ENCODE results near the gene CNKSR3. TPM values are rescaled to one million over a fixed set of nuclear protein-coding genes. Genes with fewer than 3 reads are reported as not detected.
A peak's percentile ranks its signal among the peaks of the same experiment; 100 is the strongest.

The CNKSR3 gene
- total and polyA plus RNA-seq, 3 experiments from 2014 or later: 0.50 to 0.62 TPM; not detected in 1

GRCh38 chr6:154353626-154354025, 156.9 kb downstream of the CNKSR3 start:
- no peak overlapping the region for H3K27ac ChIP-seq (ENCODE audit: low read depth, low read length)
- no peaks in the 10 kb centered on the region for H3K9me3 Mint-ChIP-seq
- H3K36me3 Mint-ChIP-seq: peaks cover 0 to 5% (median 0%) of the 10 kb centered on the region in 3 donors
- no peak overlapping the region for H3K4me3 ChIP-seq (ENCODE audit: low read length)
- ChIA-PET POLR2A (no interaction called here), CTCF (no interaction called here)
- H3K27me3 Mint-ChIP-seq: peaks cover 15 to 27% of the 10 kb centered on the region in 2 donors
- H3K36me3 ChIP-seq (ENCODE audit: insufficient read depth, low read length): no peaks in the 10 kb centered on the region
- no peaks in the 10 kb centered on the region for H3K9me3 ChIP-seq (ENCODE audit: low read length)
- H3K27me3 ChIP-seq (ENCODE audit: insufficient read depth, low read length, poor library complexity, severe bottlenecking): no peaks in the 10 kb centered on the region
- no peak for DNase-seq
- H3K4me1 Mint-ChIP-seq: peaks cover 3 to 11% (median 10%) of the 10 kb centered on the region in 3 donors
- H3K4me1 ChIP-seq (ENCODE audit: insufficient read depth, low read length): no peaks in the 10 kb centered on the region
- H3K4me3 Mint-ChIP-seq: no peak overlapping the region
- no peak overlapping the region for H3K27ac Mint-ChIP-seq

GRCh38 chr6:154352898-154353585, 157.4 kb downstream of the CNKSR3 start:
- no peaks in the 10 kb centered on the region for H3K4me1 ChIP-seq (ENCODE audit: insufficient read depth, low read length)
- Mint-ChIP-seq H3K27ac (no peak overlapping the region), H3K27me3 (peaks cover 15 to 22% of the 10 kb centered on the region in 2 donors), H3K9me3 (no peaks in the 10 kb centered on the region), H3K4me1 (peaks cover 3 to 11% (median 10%) of the 10 kb centered on the region in 3 donors), H3K36me3 (peaks cover 0 to 5% (median 0%) of the 10 kb centered on the region in 3 donors), H3K4me3 (no peak overlapping the region)
- H3K4me3 ChIP-seq (ENCODE audit: low read length): no peak overlapping the region
- POLR2A ChIA-PET: no interaction called here
- no peak overlapping the region for H3K27ac ChIP-seq (ENCODE audit: low read depth, low read length)
- CTCF ChIA-PET: no interaction called here
- DNase-seq: no peak
- no peaks in the 10 kb centered on the region for H3K27me3 ChIP-seq (ENCODE audit: insufficient read depth, low read length, poor library complexity, severe bottlenecking)
- H3K36me3 ChIP-seq (ENCODE audit: insufficient read depth, low read length): no peaks in the 10 kb centered on the region
- H3K9me3 ChIP-seq (ENCODE audit: low read length): no peaks in the 10 kb centered on the region

DNA sequence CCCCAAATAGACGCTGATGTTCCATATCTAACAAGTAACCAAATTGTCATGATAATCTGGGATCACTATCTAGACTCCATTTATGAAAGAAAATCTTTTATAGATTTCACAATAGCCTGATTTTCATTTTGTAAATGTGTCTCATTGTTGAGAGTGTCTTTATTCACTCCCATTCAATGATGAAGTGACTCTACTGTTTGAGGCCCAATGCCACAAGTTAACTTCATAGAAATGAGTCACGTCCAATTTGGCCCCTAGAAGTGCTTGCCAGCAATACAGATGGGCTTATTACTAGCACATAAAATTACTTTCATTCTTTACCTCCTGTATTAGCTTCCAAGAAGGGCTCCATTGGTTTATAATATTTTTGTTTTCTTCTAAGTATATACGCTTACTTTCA, 160.2 kb downstream of the CNKSR3 start:
- Histone ChIP-seq H3K36me3 (ENCODE audit: insufficient read depth, low read length) (no peaks in the 10 kb centered on the region), H3K4me3 (ENCODE audit: low read length) (no peak overlapping the region), H3K9me3 (ENCODE audit: low read length) (no peaks in the 10 kb centered on the region), H3K27ac (ENCODE audit: low read depth, low read length) (no peak overlapping the region), H3K27me3 (ENCODE audit: insufficient read depth, low read length, poor library complexity, severe bottlenecking) (no peaks in the 10 kb centered on the region), H3K4me1 (ENCODE audit: insufficient read depth, low read length) (no peaks in the 10 kb centered on the region)
- H3K9me3 Mint-ChIP-seq: peaks cover 0 to 5% (median 0%) of the 10 kb centered on the region in 5 donors
- H3K4me1 Mint-ChIP-seq: peaks cover 3 to 11% (median 8%) of the 10 kb centered on the region in 3 donors
- no peak for DNase-seq
- peaks cover 4 to 13% of the 10 kb centered on the region in 2 donors for H3K27me3 Mint-ChIP-seq
- H3K36me3 Mint-ChIP-seq: peaks cover 0 to 5% (median 0%) of the 10 kb centered on the region in 3 donors
- CTCF ChIA-PET: interaction anchor here (0.6 kb wide), 1 partner anchor 123 kb away, joined by 3 read pairs; no protein-coding TSS in a partner anchor
- H3K4me3 Mint-ChIP-seq: no peak overlapping the region
- POLR2A ChIA-PET: no interaction called here
- no peak overlapping the region for H3K27ac Mint-ChIP-seq

GRCh38 chr6:154347981-154348380, 162.5 kb downstream of the CNKSR3 start:
- H3K4me1 ChIP-seq (ENCODE audit: insufficient read depth, low read length): no peaks in the 10 kb centered on the region
- peaks cover 2 to 14% of the 10 kb centered on the region in 2 donors for H3K27me3 Mint-ChIP-seq
- no peaks in the 10 kb centered on the region for H3K27me3 ChIP-seq (ENCODE audit: insufficient read depth, low read length, poor library complexity, severe bottlenecking)
- H3K4me3 ChIP-seq (ENCODE audit: low read length): no peak overlapping the region
- CTCF ChIA-PET: interaction anchor here (1.2 kb wide), 1 partner anchor 14 kb away, joined by 3 read pairs; no protein-coding TSS in a partner anchor
- no peak overlapping the region for H3K4me3 Mint-ChIP-seq
- H3K36me3 ChIP-seq (ENCODE audit: insufficient read depth, low read length): no peaks in the 10 kb centered on the region
- no peak overlapping the region for H3K27ac Mint-ChIP-seq
- no peaks in the 10 kb centered on the region for H3K36me3 Mint-ChIP-seq
- no peaks in the 10 kb centered on the region for H3K9me3 ChIP-seq (ENCODE audit: low read length)
- H3K27ac ChIP-seq (ENCODE audit: low read depth, low read length): no peak overlapping the region
- no peak for DNase-seq
- H3K9me3 Mint-ChIP-seq: peaks cover 0 to 5% (median 0%) of the 10 kb centered on the region in 5 donors
- POLR2A ChIA-PET: no interaction called here
- peaks cover 0 to 2% (median 0%) of the 10 kb centered on the region in 3 donors for H3K4me1 Mint-ChIP-seq

DNA sequence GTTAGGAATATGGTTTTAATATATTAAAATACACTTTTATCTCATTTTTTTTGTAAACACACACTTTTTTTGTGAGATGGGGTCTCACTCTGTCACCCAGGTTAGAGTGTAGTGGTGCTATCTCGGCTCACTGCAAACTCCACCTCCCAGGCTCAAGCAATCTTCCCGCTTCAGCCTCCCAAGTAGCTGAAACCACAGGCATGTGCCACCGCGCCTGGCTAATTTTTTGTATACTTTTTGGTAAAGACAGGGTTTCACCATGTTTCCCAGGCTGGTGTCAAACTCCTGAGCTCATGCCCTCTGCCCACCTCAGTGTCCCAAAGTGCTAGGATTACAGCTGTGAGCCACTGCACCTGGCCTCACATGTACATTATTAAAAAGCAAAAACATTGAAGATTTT, 164.7 kb downstream of the CNKSR3 start:
- no peaks in the 10 kb centered on the region for H3K9me3 ChIP-seq (ENCODE audit: low read length)
- no peaks in the 10 kb centered on the region for H3K36me3 Mint-ChIP-seq
- POLR2A ChIA-PET: no interaction called here
- H3K9me3 Mint-ChIP-seq: peaks cover 0 to 5% (median 0%) of the 10 kb centered on the region in 5 donors
- peaks cover 4 to 14% of the 10 kb centered on the region in 2 donors for H3K27me3 Mint-ChIP-seq
- no peak overlapping the region for H3K4me3 Mint-ChIP-seq
- H3K36me3 ChIP-seq (ENCODE audit: insufficient read depth, low read length): no peaks in the 10 kb centered on the region
- no peak overlapping the region for H3K27ac ChIP-seq (ENCODE audit: low read depth, low read length)
- no peaks in the 10 kb centered on the region for H3K27me3 ChIP-seq (ENCODE audit: insufficient read depth, low read length, poor library complexity, severe bottlenecking)
- CTCF ChIA-PET: no interaction called here
- no peaks in the 10 kb centered on the region for H3K4me1 Mint-ChIP-seq
- no peak overlapping the region for H3K4me3 ChIP-seq (ENCODE audit: low read length)
- no peak overlapping the region for H3K27ac Mint-ChIP-seq
- H3K4me1 ChIP-seq (ENCODE audit: insufficient read depth, low read length): no peaks in the 10 kb centered on the region
- no peak for DNase-seq

DNA sequence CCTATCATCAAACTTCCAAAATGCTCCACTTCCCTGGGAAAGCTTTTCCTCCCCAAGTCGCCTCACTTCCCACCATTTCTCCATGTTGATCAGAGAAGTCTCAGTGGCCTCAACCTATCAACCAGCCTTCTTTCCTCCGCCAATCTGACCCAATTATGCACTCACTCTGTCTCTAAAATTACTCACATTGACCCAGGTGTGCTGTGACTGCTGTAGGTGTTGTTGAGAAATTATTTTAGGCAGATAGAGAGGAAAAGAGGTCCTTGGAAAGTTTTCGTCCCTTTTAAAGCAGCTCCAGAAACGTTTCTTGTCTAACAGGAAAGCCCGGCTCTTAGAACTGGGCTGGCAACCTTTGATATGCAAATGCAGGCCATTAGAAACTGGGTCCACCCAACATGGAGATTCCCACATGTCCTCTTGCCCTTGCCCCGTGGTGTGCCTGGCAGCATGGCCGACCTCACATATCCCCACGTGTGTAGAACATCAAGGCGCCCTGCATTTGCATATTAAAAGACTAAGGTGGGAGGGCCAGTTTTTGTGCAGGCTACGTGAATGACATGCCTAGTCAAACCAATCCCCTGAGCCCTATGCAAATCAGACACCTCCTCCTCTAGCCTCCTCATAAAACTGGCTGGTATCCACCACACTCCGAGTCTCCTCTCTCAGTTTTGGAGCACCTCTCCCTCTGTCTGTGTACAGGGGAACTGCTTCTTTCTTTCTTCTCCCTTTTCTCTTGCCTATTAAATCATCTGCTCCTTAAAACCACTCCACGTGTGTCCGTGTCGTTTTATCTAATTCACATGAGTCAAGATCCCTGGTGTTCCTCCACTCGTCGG, 166.8 kb downstream of the CNKSR3 start:
- H3K4me3 Mint-ChIP-seq: no peak overlapping the region
- Histone ChIP-seq H3K4me3 (ENCODE audit: low read length) (no peak overlapping the region), H3K4me1 (ENCODE audit: insufficient read depth, low read length) (no peaks in the 10 kb centered on the region), H3K27me3 (ENCODE audit: insufficient read depth, low read length, poor library complexity, severe bottlenecking) (no peaks in the 10 kb centered on the region), H3K36me3 (ENCODE audit: insufficient read depth, low read length) (no peaks in the 10 kb centered on the region), H3K9me3 (ENCODE audit: low read length) (no peaks in the 10 kb centered on the region), H3K27ac (ENCODE audit: low read depth, low read length) (no peak overlapping the region)
- H3K27ac Mint-ChIP-seq: peak overlapping the region in 1 of 8 donors; percentile 40
- peaks cover 0 to 5% (median 0%) of the 10 kb centered on the region in 5 donors for H3K9me3 Mint-ChIP-seq
- CTCF ChIA-PET: no interaction called here
- POLR2A ChIA-PET: no interaction called here
- peaks cover 4 to 14% of the 10 kb centered on the region in 2 donors for H3K27me3 Mint-ChIP-seq
- no peaks in the 10 kb centered on the region for H3K4me1 Mint-ChIP-seq
- no peak for DNase-seq
- H3K36me3 Mint-ChIP-seq: no peaks in the 10 kb centered on the region

DNA sequence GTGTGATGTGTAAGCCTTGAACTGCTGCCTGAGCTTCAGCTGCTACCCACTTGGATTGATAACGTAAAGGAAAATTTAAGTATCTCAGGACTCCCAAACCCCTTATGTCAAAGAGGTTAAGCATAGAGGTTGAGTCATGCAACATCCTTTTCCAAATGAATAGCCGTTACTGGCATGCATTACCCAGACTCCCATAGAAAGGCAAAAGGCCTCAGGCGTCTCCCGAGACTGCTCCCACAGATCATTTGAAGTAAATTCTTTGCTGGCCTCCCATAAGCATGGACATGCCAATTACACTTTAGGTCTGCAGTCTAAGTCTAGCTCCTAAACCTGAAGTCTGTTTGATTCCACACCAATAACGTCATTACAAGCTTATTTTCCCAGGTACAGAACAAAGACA, 168.6 kb downstream of the CNKSR3 start:
- H3K4me1 ChIP-seq (ENCODE audit: insufficient read depth, low read length): no peaks in the 10 kb centered on the region
- Mint-ChIP-seq H3K4me1 (no peaks in the 10 kb centered on the region), H3K4me3 (no peak overlapping the region), H3K36me3 (no peaks in the 10 kb centered on the region), H3K9me3 (peaks cover 0 to 5% (median 0%) of the 10 kb centered on the region in 5 donors), H3K27me3 (peaks cover 4 to 14% of the 10 kb centered on the region in 2 donors), H3K27ac (no peak overlapping the region)
- CTCF ChIA-PET: no interaction called here
- no peaks in the 10 kb centered on the region for H3K36me3 ChIP-seq (ENCODE audit: insufficient read depth, low read length)
- H3K27ac ChIP-seq (ENCODE audit: low read depth, low read length): no peak overlapping the region
- H3K9me3 ChIP-seq (ENCODE audit: low read length): no peaks in the 10 kb centered on the region
- no peak for DNase-seq
- POLR2A ChIA-PET: no interaction called here
- no peaks in the 10 kb centered on the region for H3K27me3 ChIP-seq (ENCODE audit: insufficient read depth, low read length, poor library complexity, severe bottlenecking)
- H3K4me3 ChIP-seq (ENCODE audit: low read length): no peak overlapping the region

DNA sequence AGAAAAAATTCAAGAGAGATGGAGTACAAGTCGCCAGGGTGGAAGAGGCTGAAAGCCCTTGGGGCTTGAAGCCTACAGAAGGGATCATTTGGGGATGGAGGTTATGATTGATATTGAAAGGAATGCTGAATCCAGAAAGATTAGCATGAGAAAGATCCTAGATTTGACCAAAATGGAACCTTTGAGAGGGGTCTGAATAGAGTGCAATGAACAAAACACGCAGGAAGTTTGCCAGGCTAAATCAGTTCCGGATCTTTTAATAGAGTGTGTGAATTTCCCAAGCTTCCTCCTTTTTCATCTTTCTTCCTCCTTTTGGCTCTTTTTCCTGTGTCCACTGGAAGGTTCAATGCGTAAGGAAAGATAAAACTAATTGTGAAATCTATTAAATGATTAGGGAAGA, 169.1 kb downstream of the CNKSR3 start:
- H3K27ac ChIP-seq (ENCODE audit: low read depth, low read length): no peak overlapping the region
- H3K9me3 ChIP-seq (ENCODE audit: low read length): no peaks in the 10 kb centered on the region
- H3K4me3 ChIP-seq (ENCODE audit: low read length): no peak overlapping the region
- POLR2A ChIA-PET: no interaction called here
- no peaks in the 10 kb centered on the region for H3K4me1 ChIP-seq (ENCODE audit: insufficient read depth, low read length)
- Mint-ChIP-seq H3K36me3 (no peaks in the 10 kb centered on the region), H3K4me3 (no peak overlapping the region), H3K4me1 (no peaks in the 10 kb centered on the region), H3K27me3 (peaks cover 4 to 8% of the 10 kb centered on the region in 2 donors), H3K27ac (no peak overlapping the region), H3K9me3 (peaks cover 0 to 3% (median 0%) of the 10 kb centered on the region in 5 donors)
- CTCF ChIA-PET: no interaction called here
- H3K27me3 ChIP-seq (ENCODE audit: insufficient read depth, low read length, poor library complexity, severe bottlenecking): no peaks in the 10 kb centered on the region
- H3K36me3 ChIP-seq (ENCODE audit: insufficient read depth, low read length): no peaks in the 10 kb centered on the region
- DNase-seq: no peak

All from CD8-positive, alpha-beta memory T cell (primary cell).